Stomach (tissue), 4 donors: ENCODE data around the gene SENP2.

Experiments used
- CTCF ChIP-seq, 7 experiments: fragments of 450-650 bp in 4 of 7; fragments of 200-600 bp in 3 of 7; sonication (generic) in 3 of 7; IDR thresholded peaks; one replicate each; pipeline ENCODE4 v1.5.1; 2016 to 2019; ENCODE audit warnings: antibody characterized with exemption in 7 of 7, control low read depth in 2 of 7, mild to moderate bottlenecking in 1 of 7
- EP300 ChIP-seq: sonication (generic); formaldehyde crosslinking; IDR thresholded peaks from one replicate; pipeline ENCODE4 v1.6.1; 2017; ENCODE audit warnings: antibody characterized with exemption
- POLR2A ChIP-seq, 4 donors: fragments of 450-650 bp; IDR thresholded peaks; one replicate each; pipeline ENCODE4 v1.6.1; 2016; ENCODE audit warnings: antibody characterized with exemption in 4 of 4, control low read depth in 2 of 4, mild to moderate bottlenecking in 1 of 4, moderate library complexity in 1 of 4
- POLR2AphosphoS5 ChIP-seq, 3 donors: sonication (generic); formaldehyde crosslinking; IDR thresholded peaks; one replicate each; pipeline ENCODE4 v1.6.1; 2016; ENCODE audit warnings: antibody characterized with exemption in 3 of 3

DNA sequence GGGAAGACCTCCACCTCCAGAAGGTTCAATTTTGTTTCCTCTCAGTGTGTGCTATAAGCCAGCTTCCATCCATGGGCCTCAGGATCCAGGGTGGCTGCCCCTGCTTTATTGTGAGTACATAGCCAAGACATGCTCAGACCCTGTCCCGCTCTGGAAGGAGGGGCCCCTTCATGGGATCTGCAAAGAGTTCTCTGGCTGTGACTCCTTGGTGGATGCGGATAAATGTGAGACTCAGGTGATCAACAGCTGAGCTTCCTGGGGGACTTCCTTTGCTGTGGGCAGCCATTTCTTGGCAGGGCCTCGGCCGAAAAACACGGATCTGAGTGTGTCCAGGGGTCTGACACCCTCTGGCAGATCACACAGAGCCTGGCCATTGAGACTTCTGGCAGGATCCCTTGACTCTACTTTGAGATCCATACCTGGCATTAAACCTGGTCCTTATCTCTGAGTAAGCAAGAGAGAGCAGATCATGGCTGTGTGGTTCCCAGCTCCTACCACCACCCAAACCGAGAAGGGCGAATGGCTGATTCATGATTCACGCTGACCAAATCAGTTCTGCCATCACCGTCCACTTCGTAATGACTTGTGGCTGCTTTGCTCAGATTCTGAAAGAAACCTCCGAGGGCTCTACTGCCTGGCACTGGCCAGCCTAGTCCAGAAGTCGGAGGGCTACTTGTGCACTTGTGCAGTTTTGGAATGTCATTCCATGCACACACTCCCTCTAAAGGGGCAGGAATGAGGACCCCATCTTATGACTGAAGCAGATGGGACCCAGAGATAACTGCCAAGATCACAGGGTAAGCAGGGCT, 68.1 kb downstream of the SENP2 start:
- TF ChIP-seq CTCF (IDR thresholded peaks at IDR 0.05) (no peak), EP300 (no peak), POLR2A (IDR thresholded peaks at IDR 0.05) (no peak), POLR2AphosphoS5 (IDR thresholded peaks at IDR 0.05) (no peak)
